K562 (cell line): Measurements from ENCODE around the gene DST. TPM values are rescaled to one million over a fixed set of nuclear protein-coding genes. Genes with fewer than 3 reads are reported as not detected.

Source experiments
- ASH1L ChIP-seq: fragments of 450-650 bp; IDR thresholded peaks from 2 replicates; pipeline ENCODE4 v1.6.1; 2018; ENCODE audit warnings: borderline replicate concordance, mild to moderate bottlenecking, low read depth; ENCODE audit not compliant: partially characterized antibody
- BDP1 ChIP-seq: IDR thresholded peaks from 3 replicates; pipeline ENCODE4 v1.6.1; 2011; ENCODE audit not compliant: insufficient read length, insufficient read depth
- ELF4 ChIP-seq: fragments of 450-650 bp; formaldehyde crosslinking; IDR thresholded peaks from 2 replicates; pipeline ENCODE4 v1.4.0; 2022; ENCODE audit warnings: missing genetic modification characterization
- ETS2 ChIP-seq: IDR thresholded peaks from 2 replicates; pipeline ENCODE4 v1.6.1; 2016; ENCODE audit warnings: borderline replicate concordance, missing genetic modification characterization, mild to moderate bottlenecking, moderate library complexity, missing compliant biosample characterization; ENCODE audit not compliant: poor library complexity, severe bottlenecking
- ETV1 ChIP-seq: fragments of 450-650 bp; conservative IDR thresholded peaks from 2 replicates; pipeline ENCODE4 v1.6.1; 2016; ENCODE audit warnings: missing genetic modification characterization, control low read depth, low read depth, missing compliant biosample characterization
- HDAC2 ChIP-seq: fragments of 450-650 bp; IDR thresholded peaks from 2 replicates; pipeline ENCODE4 v1.6.1; 2016; ENCODE audit warnings: mild to moderate bottlenecking
- ILK ChIP-seq: fragments of 450-650 bp; IDR thresholded peaks from 2 replicates; pipeline ENCODE4 v1.6.1; 2016; ENCODE audit warnings: missing genetic modification characterization, low read depth, mild to moderate bottlenecking, missing compliant biosample characterization, moderate library complexity, borderline replicate concordance
- IRF9 ChIP-seq: fragments of 450-650 bp; IDR thresholded peaks from 2 replicates; pipeline ENCODE4 v1.6.1; 2016; ENCODE audit warnings: missing biosample characterization, missing genetic modification characterization
- MAX ChIP-seq: sonication (generic); formaldehyde crosslinking; IDR thresholded peaks from 2 replicates; pipeline ENCODE4 v1.9.0; 2022; ENCODE audit warnings: mild to moderate bottlenecking, missing genetic modification reagents
- NCOR1 ChIP-seq: fragments of 450-650 bp; IDR thresholded peaks from 2 replicates; pipeline ENCODE4 v1.6.1; 2016; ENCODE audit warnings: mild to moderate bottlenecking, moderate library complexity
- SAFB ChIP-seq: fragments of 200-400 bp; formaldehyde crosslinking; IDR thresholded peaks from 2 replicates; pipeline ENCODE4 v1.6.1; 2017; ENCODE audit warnings: low read depth, low read length, borderline replicate concordance
- SMAD4 ChIP-seq: fragments of 250-450 bp; sonication (Bioruptor Pico); conservative IDR thresholded peaks from 2 replicates; pipeline ENCODE4 v1.8.0; 2021; ENCODE audit warnings: inconsistent platforms, mild to moderate bottlenecking, moderate library complexity
- SNAPC5 ChIP-seq: fragments of 250-450 bp; sonication (Bioruptor Pico); IDR thresholded peaks from 2 replicates; pipeline ENCODE4 v1.8.0; 2021; ENCODE audit warnings: moderate library complexity, mild to moderate bottlenecking, inconsistent platforms
- TRIM28 ChIP-seq: fragments of 450-650 bp; IDR thresholded peaks from 2 replicates; pipeline ENCODE4 v1.6.1; 2017
- ZBTB49 ChIP-seq: sonication (generic); formaldehyde crosslinking; IDR thresholded peaks from 2 replicates; pipeline ENCODE4 v1.8.0; 2022; ENCODE audit warnings: missing genetic modification reagents, mild to moderate bottlenecking, borderline replicate concordance
- ZFP1 ChIP-seq: fragments of 450-650 bp; formaldehyde crosslinking; IDR thresholded peaks from 2 replicates; pipeline ENCODE4 v1.4.0; 2020; ENCODE audit warnings: mild to moderate bottlenecking, mixed read lengths
- ZNF197 ChIP-seq: fragments of 200-800 bp; sonication (Bioruptor generic); IDR thresholded peaks from 2 replicates; pipeline ENCODE4 v1.6.1; 2016; ENCODE audit warnings: low read depth, missing genetic modification characterization, missing compliant biosample characterization
- ZNF239 ChIP-seq: fragments of 250-450 bp; sonication (Bioruptor Pico); IDR thresholded peaks from 2 replicates; pipeline ENCODE4 v1.4.0; 2020; ENCODE audit warnings: mild to moderate bottlenecking
- ZNF354B ChIP-seq: fragments of 250-450 bp; sonication (Bioruptor Pico); IDR thresholded peaks from 2 replicates; pipeline ENCODE4 v1.4.0; 2020
- ZNF408 ChIP-seq: fragments of 250-450 bp; sonication (Bioruptor Pico); IDR thresholded peaks from 2 replicates; pipeline ENCODE4 v1.4.0; 2020; ENCODE audit warnings: low read depth, mild to moderate bottlenecking, moderate library complexity
- ZNF431 ChIP-seq: sonication (generic); formaldehyde crosslinking; IDR thresholded peaks from 2 replicates; pipeline ENCODE4 v1.8.0; 2022; ENCODE audit warnings: mild to moderate bottlenecking, missing genetic modification reagents
- ZNF511 ChIP-seq: sonication (generic); formaldehyde crosslinking; IDR thresholded peaks from 2 replicates; pipeline ENCODE4 v1.8.0; 2022; ENCODE audit warnings: mild to moderate bottlenecking, missing genetic modification reagents
- ZNF699 ChIP-seq: fragments of 250-450 bp; sonication (Bioruptor Pico); IDR thresholded peaks from 2 replicates; pipeline ENCODE4 v1.8.0; 2021; ENCODE audit warnings: mild to moderate bottlenecking, moderate library complexity; ENCODE audit not compliant: insufficient replicate concordance
- ZNF717 ChIP-seq: fragments of 250-450 bp; sonication (Bioruptor Pico); IDR thresholded peaks from 2 replicates; pipeline ENCODE4 v1.5.0; 2021
- ZNF778 ChIP-seq: fragments of 450-650 bp; formaldehyde crosslinking; IDR thresholded peaks from 2 replicates; pipeline ENCODE4 v1.4.0; 2020; ENCODE audit warnings: mild to moderate bottlenecking, moderate library complexity
- polyA plus RNA-seq, 8 experiments: library from polyadenylated mRNA; depleted of rRNA in 4 of 8; stranded (reverse) in 5 of 8; unstranded in 3 of 8; fragments of >200 nt; fragmentation: Nextera tagmentation in 2 of 8; fragmentation: Illumina TruSeq in 1 of 8; extraction: Ambion mirVana in 2 of 8; extraction: Trizol in 1 of 8; gene quantifications; 2 replicates each; pipeline versions ENCODE4 v1.2.1 to v1.2.3, GENCODE V29; 2011 to 2014; ENCODE audit warnings: inconsistent platforms in 1 of 8, missing spikeins in 1 of 8
- total RNA-seq, 7 experiments: library from RNA; depleted of rRNA in 6 of 7; stranded (reverse); fragments of >200 nt in 6 of 7; fragmentation: Illumina TruSeq in 2 of 7; extraction: Trizol in 2 of 7; gene quantifications; 2 replicates each; pipeline versions ENCODE4 v1.2.1 to v1.2.3, GENCODE V29; 2011 to 2021; ENCODE audit warnings: low replicate concordance in 1 of 7

DST gene
- total and polyA plus RNA-seq, 9 of the 15 experiments (the other 6 are each of a cell fraction or from before 2014, with no cell fraction given) = 5.2 to 21.9 (median 13.3) TPM

GRCh38 chr6:56542364-56543331 is 100.0 kb downstream of the DST start (continued):
- TF ChIP-seq ZNF511 (CRISPR knock-in tag) (peak; percentile 38; the same call in 1 of the 2 replicates), IRF9 (tag) (no peak), TRIM28 (no peak), SAFB (no peak), ETV1 (tag) (peak; percentile 63; the same call in 1 of the 2 replicates), HDAC2 (peak; percentile 18; the same call in 1 of the 2 replicates), ZNF431 (CRISPR knock-in tag) (0 out of 2 replicates have a peak, but pooled peaks have one; percentile 45), ZNF408 (no peak), ELF4 (CRISPR knock-in tag) (no peak), ZNF699 (CRISPR knock-in tag) (no peak), BDP1 (no peak), NCOR1 (no peak), ZNF239 (CRISPR knock-in tag) (no peak), ILK (no peak), SNAPC5 (CRISPR knock-in tag) (no peak), ZNF778 (no peak), MAX (CRISPR knock-in tag) (peak; percentile 49; the same call in 1 of the 2 replicates), SMAD4 (CRISPR knock-in tag) (0 out of 2 replicates have a peak, but pooled peaks have one; percentile 35), ZFP1 (CRISPR knock-in tag) (no peak), ZBTB49 (no peak), ETS2 (tag) (no peak), ZNF354B (CRISPR knock-in tag) (no peak), ZNF197 (CRISPR knock-in tag) (no peak), ZNF717 (CRISPR knock-in tag) (no peak), ASH1L (no peak)
